H1 (cell line): ENCODE results near the gene DOK7. TPM values are rescaled to one million over a fixed set of nuclear protein-coding genes. Genes with fewer than 3 reads are reported as not detected.

Experiments used
- CTCF ChIA-PET: fragments of 300-600 bp; sonication (Branson Sonifier 250); formaldehyde crosslinking; loops from one replicate; lab custom pipeline; 2021; ENCODE audit not compliant: partially characterized antibody; lab: Charles Lee
- POLR2A ChIA-PET: fragments of 300-600 bp; sonication (Branson Sonifier 250); formaldehyde crosslinking; loops from one replicate; lab custom pipeline; 2021; ENCODE audit warnings: inconsistent platforms; ENCODE audit not compliant: partially characterized antibody; lab: Charles Lee
- DNase-seq, 2 experiments: peaks; one replicate each; pipeline versions ENCODE4 v3.0.0 to v3.0.0-alpha.2; 2010 to 2022; ENCODE audit warnings: low spot score in 2 of 2, low read depth in 1 of 2, mixed read lengths in 1 of 2
- FAIRE-seq: peaks from 2 replicates; lab custom pipeline; 2011; peaks lifted over from hg19 to GRCh38; lab: Jason Lieb, UNC
- H2AFZ ChIP-seq: 2 replicates; pipeline ENCODE4 v1.8.1; 2012; ENCODE audit warnings: low read length, inconsistent platforms
- H2AK5ac ChIP-seq: 2 replicates; pipeline ENCODE4 v1.6.1; 2013; ENCODE audit warnings: low read depth, low read length
- H2BK120ac ChIP-seq: replicated peaks from 2 replicates; pipeline ENCODE3; 2013; ENCODE audit warnings: low read depth, low read length, inconsistent platforms
- H2BK12ac ChIP-seq: 2 replicates; pipeline ENCODE4 v1.6.1; 2013; ENCODE audit warnings: low read depth, low read length
- H2BK15ac ChIP-seq: 2 replicates; pipeline ENCODE4 v1.6.1; 2013; ENCODE audit warnings: low read length
- H2BK20ac ChIP-seq: 2 replicates; pipeline ENCODE4 v1.6.1; 2013; ENCODE audit warnings: low read length
- H2BK5ac ChIP-seq: 2 replicates; pipeline ENCODE4 v1.6.1; 2013; ENCODE audit warnings: low read depth, low read length
- H3K14ac ChIP-seq: 2 replicates; pipeline ENCODE4 v1.6.1; 2013; ENCODE audit warnings: inconsistent platforms; ENCODE audit not compliant: insufficient read length
- H3K18ac ChIP-seq: 2 replicates; pipeline ENCODE4 v1.6.1; 2013; ENCODE audit warnings: low read length; ENCODE audit errors: extremely low read depth
- H3K23ac ChIP-seq: 2 replicates; pipeline ENCODE4 v1.6.1; 2013; ENCODE audit warnings: inconsistent platforms; ENCODE audit not compliant: insufficient read length
- H3K23me2 ChIP-seq: 2 replicates; pipeline ENCODE4 v1.6.1; 2013; ENCODE audit warnings: low read depth, low read length
- H3K27ac ChIP-seq: 2 replicates; pipeline ENCODE4 v1.6.1; 2011; ENCODE audit warnings: low read depth, low read length, inconsistent platforms
- H3K27me3 ChIP-seq, 4 experiments: replicated peaks in 1 of 4; 1 replicate in 1 of 4; 2 replicates in 3 of 4; pipeline versions ENCODE4 v1.6.1 to v1.8.1; 2011 to 2013; ENCODE audit warnings: low read length in 3 of 4, mild to moderate bottlenecking in 3 of 4, inconsistent platforms in 2 of 4, mixed read lengths in 2 of 4, moderate library complexity in 1 of 4; ENCODE audit not compliant: control insufficient read depth in 3 of 4, insufficient read depth in 3 of 4; ENCODE audit errors: extremely low read depth in 1 of 4
- H3K36me3 ChIP-seq, 4 experiments: 2 replicates each; pipeline versions ENCODE4 v1.6.1 to v1.8.1; 2011 to 2013; ENCODE audit warnings: mild to moderate bottlenecking in 4 of 4, low read length in 3 of 4, moderate library complexity in 2 of 4, control low read depth in 1 of 4, inconsistent platforms in 1 of 4; ENCODE audit not compliant: insufficient read depth in 4 of 4, control insufficient read depth in 2 of 4
- H3K4ac ChIP-seq: replicated peaks from 2 replicates; pipeline ENCODE3; 2013; ENCODE audit warnings: low read length, low read depth, mixed read lengths, inconsistent platforms; ENCODE audit not compliant: insufficient read length
- H3K4me1 ChIP-seq, 4 experiments: replicated peaks in 1 of 4; 1 replicate in 1 of 4; 2 replicates in 3 of 4; pipeline versions ENCODE4 v1.6.1 to v1.8.1; 2011 to 2013; ENCODE audit warnings: low read length in 3 of 4, inconsistent platforms in 2 of 4, mixed read lengths in 1 of 4; ENCODE audit not compliant: insufficient read depth in 4 of 4, control insufficient read depth in 3 of 4
- H3K4me2 ChIP-seq, 2 experiments: 2 replicates each; pipeline versions ENCODE4 v1.6.1 to v1.8.1; 2011 to 2013; ENCODE audit warnings: low read depth in 2 of 2, low read length in 2 of 2, control low read depth in 1 of 2, inconsistent platforms in 1 of 2, mild to moderate bottlenecking in 1 of 2; ENCODE audit not compliant: insufficient read depth in 1 of 2
- H3K4me3 ChIP-seq, 4 experiments: fragments of 200-600, 300-600 bp in 1 of 4; sonication (generic), shearing (Covaris generic), sonication (Bioruptor Twin) in 1 of 4; 2 replicates each; pipeline versions ENCODE4 v1.5.1 to v1.8.1; 2011 to 2016; ENCODE audit warnings: low read length in 4 of 4, low read depth in 3 of 4, control low read depth in 2 of 4, inconsistent platforms in 2 of 4, mild to moderate bottlenecking in 2 of 4, mixed read lengths in 1 of 4, moderate library complexity in 1 of 4; ENCODE audit not compliant: insufficient read depth in 2 of 4; ENCODE audit errors: extremely low read depth in 1 of 4
- H3K56ac ChIP-seq: replicated peaks from 2 replicates; pipeline ENCODE3; 2013; ENCODE audit warnings: low read depth, mild to moderate bottlenecking, mixed read lengths, low read length, inconsistent platforms; ENCODE audit not compliant: insufficient read length
- H3K79me1 ChIP-seq: 2 replicates; pipeline ENCODE4 v1.6.1; 2013; ENCODE audit warnings: low read depth, low read length, control low read depth
- H3K79me2 ChIP-seq, 2 experiments: 2 replicates each; pipeline versions ENCODE4 v1.6.1 to v1.8.1; 2012 to 2013; ENCODE audit warnings: low read length in 2 of 2, mild to moderate bottlenecking in 2 of 2, inconsistent platforms in 1 of 2; ENCODE audit not compliant: insufficient read depth in 2 of 2, control insufficient read depth in 1 of 2
- H3K9ac ChIP-seq, 4 experiments: replicated peaks in 1 of 4; 1 replicate in 1 of 4; 2 replicates in 3 of 4; pipeline versions ENCODE4 v1.6.1 to v1.8.1; 2011 to 2013; ENCODE audit warnings: low read depth in 3 of 4, low read length in 3 of 4, control low read depth in 2 of 4, mild to moderate bottlenecking in 2 of 4, moderate library complexity in 2 of 4, inconsistent platforms in 1 of 4; ENCODE audit errors: extremely low read depth in 1 of 4
- H3K9me3 ChIP-seq, 2 experiments: 2 replicates each; pipeline versions ENCODE4 v1.6.1 to v1.8.1; 2012 to 2013; ENCODE audit warnings: mild to moderate bottlenecking in 2 of 2, moderate library complexity in 2 of 2, control low read depth in 1 of 2, inconsistent platforms in 1 of 2, low read depth in 1 of 2, low read length in 1 of 2, mixed read lengths in 1 of 2; ENCODE audit not compliant: insufficient read depth in 2 of 2
- H4K20me1 ChIP-seq, 2 experiments: replicated peaks in 1 of 2; 2 replicates each; pipeline versions ENCODE3 to v1.8.1; 2011 to 2013; ENCODE audit warnings: inconsistent platforms in 2 of 2, low read length in 2 of 2, mild to moderate bottlenecking in 1 of 2; ENCODE audit not compliant: insufficient read depth in 2 of 2, control insufficient read depth in 1 of 2
- H4K5ac ChIP-seq: 2 replicates; pipeline ENCODE4 v1.6.1; 2013; ENCODE audit warnings: low read length, low read depth, mixed read lengths, inconsistent platforms; ENCODE audit not compliant: insufficient read length
- H4K8ac ChIP-seq: 2 replicates; pipeline ENCODE4 v1.8.0; 2013; ENCODE audit warnings: mild to moderate bottlenecking, moderate library complexity, low read length, inconsistent platforms; ENCODE audit not compliant: insufficient read depth; ENCODE audit errors: extremely low read depth
- H4K91ac ChIP-seq: replicated peaks from 2 replicates; pipeline ENCODE3; 2013; ENCODE audit warnings: low read length, mixed read lengths, inconsistent platforms; ENCODE audit not compliant: insufficient read length
- CHD1 ChIP-seq: IDR thresholded peaks from 2 replicates; pipeline ENCODE4 v1.6.1; 2012; ENCODE audit warnings: low read depth, low read length, improper control_type of control experiment
- CTCF ChIP-seq, 3 experiments: IDR thresholded peaks; 1 replicate in 2 of 3; 2 replicates in 1 of 3; pipeline versions ENCODE4 v1.5.1 to v1.6.1; 2011; ENCODE audit warnings: low read length in 3 of 3, mild to moderate bottlenecking in 3 of 3, inconsistent platforms in 2 of 3, low read depth in 1 of 3, moderate library complexity in 1 of 3; ENCODE audit not compliant: insufficient read depth in 1 of 3; ENCODE audit errors: control extremely low read depth in 1 of 3
- SIX5 ChIP-seq: IDR thresholded peaks from 2 replicates; pipeline ENCODE4 v1.6.1; 2011; ENCODE audit warnings: mild to moderate bottlenecking, low read depth, low read length
- WGBS, 2 experiments: shearing (Covaris generic) in 1 of 2; methylation state at CpG; one replicate each; pipeline versions ENCODE4 v1.1.6 to v1.1.7; 2013 to 2015; ENCODE audit warnings: low lambda C conversion rate in 2 of 2, mixed read lengths in 2 of 2, inconsistent platforms in 1 of 2, low coverage in 1 of 2, missing lambda C conversion rate in 1 of 2; ENCODE audit not compliant: insufficient replicate concordance in 2 of 2, insufficient coverage in 1 of 2, insufficient read length in 1 of 2; ENCODE audit errors: extremely low coverage in 1 of 2, missing lambda C conversion rate in 1 of 2; 5-methylcytosine and 5-hydroxymethylcytosine counted together
- polyA plus RNA-seq, 7 experiments: library from polyadenylated mRNA; depleted of rRNA in 3 of 7; stranded (reverse) in 5 of 7; unstranded in 2 of 7; fragments of >200 nt in 5 of 7; fragments of 200-250 nt in 2 of 7; gene quantifications; 1 replicate in 5 of 7; 2 replicates in 1 of 7; 4 replicates in 1 of 7; pipeline versions ENCODE4 v1.2.1 to v1.2.3, GENCODE V29; 2011 to 2013; ENCODE audit warnings: missing spikeins in 2 of 7, mixed read lengths in 2 of 7
- total RNA-seq: library from RNA; stranded (reverse); fragmentation: NEBNext Ultra II Directional; extraction: Animal tissue kit (Norgen Biotek cat#: 25700); gene quantifications from 2 replicates; pipeline ENCODE4 v1.2.1, GENCODE V29; 2021

DOK7 gene
- total and polyA plus RNA-seq, 2 of the 8 experiments (the other 6 are each of a cell fraction or from before 2014, with no cell fraction given) = 0.32 TPM; not detected in 1

DNA sequence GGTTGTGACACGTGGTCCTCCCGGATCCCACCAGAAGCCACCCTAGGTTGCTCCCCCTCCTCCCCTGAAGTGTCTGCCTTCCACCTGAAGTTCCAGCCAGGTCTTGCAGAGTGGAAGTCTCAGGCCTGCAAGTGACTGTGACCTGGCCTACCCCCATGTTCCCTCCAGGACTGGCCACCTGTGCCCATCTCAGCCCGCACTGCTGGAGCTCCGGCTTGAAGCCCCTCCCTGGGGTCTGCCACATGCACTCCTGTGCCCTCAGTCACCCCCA is 27.5 kb upstream of the DOK7 start:
- H3K9me3 ChIP-seq = no peaks in the 10 kb centered on the region

More for the DNA sequence above, 27.5 kb upstream of the DOK7 start:
- H3K4me1 ChIP-seq = peaks cover 0 to 5% (median 2%) of the 10 kb centered on the region in 4 experiments; a peak in 3 of 7 replicates
- no peaks in the 10 kb centered on the region for H3K79me1 ChIP-seq
- TF ChIP-seq CTCF (IDR thresholded peaks at IDR 0.05; ENCODE audit: control extremely low read depth in 1 of 3, insufficient read depth in 1 of 3, low read depth in 1 of 3, low read length in 3 of 3) = no peak
- TF ChIP-seq SIX5 = no peak
- TF ChIP-seq CHD1 = no peak
- TF ChIP-seq, all 59 proteins: peak for 0
- H2BK12ac ChIP-seq = no peak overlapping the region
- no peak overlapping the region for H3K4ac ChIP-seq
- no peak overlapping the region for H3K23ac ChIP-seq
- H2BK20ac ChIP-seq = no peak overlapping the region
- peak overlapping the region; percentile 74 for H4K91ac ChIP-seq
- no peak overlapping the region for H2BK5ac ChIP-seq
- FAIRE-seq (no peak), DNase-seq (no peak)
- H3K27me3 ChIP-seq = no peaks in the 10 kb centered on the region; a peak in 1 of 7 replicates
- no peak overlapping the region for H3K56ac ChIP-seq
- no peak overlapping the region for H3K27ac ChIP-seq
- no peak overlapping the region for H3K4me2 ChIP-seq
- H2AFZ ChIP-seq = no peak overlapping the region
- no peaks in the 10 kb centered on the region for H3K79me2 ChIP-seq
- peaks cover 0 to 5% of the 10 kb centered on the region in 2 experiments for H4K20me1 ChIP-seq
- no peak overlapping the region for H3K4me3 ChIP-seq
- H3K23me2 ChIP-seq = no peaks in the 10 kb centered on the region
- no peak overlapping the region for H2BK120ac ChIP-seq
- H4K8ac ChIP-seq = no peak overlapping the region; the same call in 1 of the 2 replicates
- ChIA-PET CTCF (interaction anchor here (1.1 to 11.6 kb wide), 16 partner anchors 8 to 193 kb away, joined by 3 to 152 read pairs (median 10); no protein-coding TSS in a partner anchor), POLR2A (interaction anchor here (0.6 to 2.4 kb wide), 3 partner anchors 14 to 99 kb away, joined by 3 to 5 read pairs (median 3); no protein-coding TSS in a partner anchor)
- H2BK15ac ChIP-seq = no peak overlapping the region
- H4K5ac ChIP-seq = no peak overlapping the region
- 89% methylated on average over 4 of the region's 4 CpGs; no CpG with 5 or more reads in 1 of the 2 experiments for WGBS, 2 experiments
- H3K18ac ChIP-seq = no peak overlapping the region
- no peak overlapping the region for H3K14ac ChIP-seq
- no peaks in the 10 kb centered on the region for H3K36me3 ChIP-seq
- H3K9ac ChIP-seq = no peak overlapping the region
- no peak overlapping the region for H2AK5ac ChIP-seq
